Stimulated activated CD4-positive, alpha-beta T cell treated with anti-CD3 and anti-CD28 coated beads, Interleukin-4, amount 100 ng/mL, for 1 hour (primary cell): ENCODE results near the gene TKFC.

ENCODE experiments used
- DNase-seq: peaks from one replicate; pipeline ENCODE4 v3.0.0-alpha.2; 2020

The TKFC gene

GRCh38 chr11:61325649-61326414, 7.2 kb upstream of the TKFC start:
- DNase-seq: no peak

- DNase-seq: no peak
These were observed 5.4 kb upstream of the TKFC start for GRCh38 chr11:61327669-61328071.

GRCh38 chr11:61328351-61328750, 4.7 kb upstream of the TKFC start:
- no peak for DNase-seq

GRCh38 chr11:61329871-61330270, 3.2 kb upstream of the TKFC start:
- no peak for DNase-seq

GRCh38 chr11:61331651-61332050, 1.4 kb upstream of the TKFC start:
- no peak for DNase-seq

- no peak for DNase-seq
These were observed 689 bp upstream of the TKFC start for GRCh38 chr11:61332281-61332796.

DNA sequence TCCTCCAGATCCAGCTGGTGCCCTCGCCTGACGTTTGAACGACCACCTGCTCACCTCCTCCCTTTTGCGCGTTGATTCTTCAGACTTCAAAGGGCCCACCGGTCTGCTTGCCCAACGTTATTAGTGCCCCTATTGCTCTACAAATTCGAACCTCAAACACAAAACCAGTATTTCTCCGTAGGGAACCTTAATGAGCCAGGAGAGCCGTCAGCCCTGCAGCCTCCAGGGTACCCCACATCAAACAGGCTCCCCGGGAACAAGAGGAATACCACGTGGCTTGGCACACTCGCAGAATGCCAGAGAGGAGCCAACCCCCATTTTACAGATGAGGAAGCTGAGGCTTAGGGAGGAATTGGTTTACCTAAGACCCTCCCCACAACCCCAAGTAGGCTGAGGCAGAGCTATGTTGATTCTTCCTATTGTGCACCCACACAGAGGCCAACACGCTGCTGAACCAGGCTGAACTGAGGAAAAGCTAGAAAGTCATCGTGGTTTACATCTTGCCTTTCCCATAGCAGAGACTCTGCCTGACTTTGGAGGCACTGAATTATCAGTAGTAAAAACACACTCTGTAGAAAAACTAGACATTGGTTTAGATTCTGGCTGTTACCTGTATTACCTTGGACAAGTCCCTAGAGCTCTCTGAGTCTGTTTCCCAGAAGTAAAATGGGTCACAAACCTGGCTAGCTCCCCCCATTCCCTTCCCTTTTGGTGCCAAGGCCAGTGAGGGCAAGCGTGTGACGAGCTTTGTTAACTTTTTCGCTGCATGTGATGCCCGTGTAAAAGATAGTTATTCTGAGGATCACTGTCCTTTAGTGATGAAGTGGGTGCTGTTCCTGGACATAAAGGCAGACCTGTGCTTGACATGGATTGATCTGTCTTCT, 764 bp downstream of the TKFC start:
- no peak for DNase-seq

GRCh38 chr11:61334434-61335354, 1.7 kb downstream of the TKFC start:
- no peak for DNase-seq

DNA sequence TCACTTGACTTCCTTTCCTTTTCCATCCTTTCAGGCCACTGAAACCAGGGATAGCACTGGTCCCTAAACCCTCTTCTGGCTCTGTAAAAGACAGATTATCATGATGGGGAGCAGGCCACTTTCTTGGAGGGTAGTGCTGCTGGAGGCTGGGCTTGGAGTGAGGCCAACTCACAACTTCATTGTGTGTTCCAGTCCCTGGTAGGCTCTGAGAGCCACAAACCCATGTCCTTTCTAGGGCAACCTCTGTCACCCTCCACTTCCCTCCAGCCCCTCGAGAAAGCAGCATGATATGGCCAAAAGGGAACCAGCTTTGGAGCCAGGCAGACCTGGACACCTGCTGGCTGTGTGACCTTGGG, 2.3 kb downstream of the TKFC start:
- DNase-seq: no peak

DNA sequence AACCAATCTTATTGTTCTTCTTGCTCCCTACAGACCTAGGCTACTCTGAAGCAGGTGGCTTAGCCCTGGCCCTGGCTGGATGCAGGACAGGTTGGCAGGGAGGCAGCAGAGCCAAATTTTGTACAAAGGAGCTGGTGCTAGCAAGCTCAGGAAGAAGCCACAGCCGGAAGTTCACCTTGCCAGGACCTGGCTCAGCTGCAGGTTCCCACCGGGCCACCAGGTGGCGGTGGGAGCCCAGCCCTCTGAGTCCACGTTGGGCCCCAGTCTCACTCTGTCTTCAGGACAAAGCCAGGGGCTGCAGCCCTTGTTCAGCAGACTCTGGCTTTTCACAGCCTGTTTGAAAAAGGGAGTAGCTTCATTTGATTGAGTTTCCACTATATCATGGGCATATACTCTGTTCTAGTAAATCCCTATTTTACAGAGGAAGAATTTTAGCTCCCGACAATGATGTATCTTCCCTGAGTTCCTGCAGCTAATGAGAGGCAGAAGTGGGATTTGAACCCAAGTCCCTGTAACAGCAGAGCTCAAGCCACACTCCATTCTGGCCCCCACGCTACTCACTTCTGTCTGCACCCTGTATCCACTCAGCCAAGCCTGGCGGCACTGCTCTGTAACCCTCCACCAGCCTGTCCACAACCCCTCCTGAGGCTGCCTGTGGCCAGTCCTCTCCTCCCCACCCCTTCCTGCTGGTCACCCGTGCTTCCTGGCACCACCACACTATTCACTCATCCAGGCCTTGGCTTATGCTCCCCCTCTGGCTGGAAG, 3.3 kb downstream of the TKFC start:
- peak; percentile 80 for DNase-seq

DNA sequence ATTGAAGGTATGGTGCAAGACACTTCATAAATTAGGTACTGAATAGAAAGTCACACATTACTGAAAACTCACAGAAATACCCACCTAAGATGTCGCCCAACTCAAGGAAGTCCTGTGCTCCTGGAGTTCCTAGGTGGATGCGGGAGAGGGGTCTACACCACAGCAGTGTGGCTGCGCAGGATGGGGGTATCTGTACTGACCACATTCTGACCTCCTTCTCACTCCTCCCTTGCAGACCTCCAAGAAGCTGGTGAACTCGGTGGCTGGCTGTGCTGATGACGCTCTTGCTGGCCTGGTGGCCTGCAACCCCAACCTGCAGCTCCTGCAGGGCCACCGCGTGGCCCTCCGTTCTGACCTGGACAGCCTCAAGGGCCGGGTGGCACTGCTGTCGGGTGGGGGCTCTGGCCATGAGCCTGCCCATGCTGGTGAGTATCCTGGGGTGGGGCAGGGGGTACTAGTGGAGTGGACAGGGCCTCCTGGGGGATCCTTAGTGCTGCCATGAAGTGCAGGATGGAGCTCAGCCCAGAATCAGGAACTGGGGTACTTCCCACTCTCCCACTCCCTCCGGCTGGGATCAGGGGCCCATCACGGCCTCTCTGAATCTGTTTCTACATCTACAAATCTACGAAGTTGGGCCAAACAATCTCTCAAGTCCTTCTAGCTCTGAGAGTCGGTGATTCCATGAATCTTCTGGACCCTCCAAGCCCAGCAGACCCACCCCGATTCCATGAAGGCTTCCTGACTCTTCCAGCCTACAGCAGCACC, 4.9 kb downstream of the TKFC start:
- DNase-seq: no peak

DNA sequence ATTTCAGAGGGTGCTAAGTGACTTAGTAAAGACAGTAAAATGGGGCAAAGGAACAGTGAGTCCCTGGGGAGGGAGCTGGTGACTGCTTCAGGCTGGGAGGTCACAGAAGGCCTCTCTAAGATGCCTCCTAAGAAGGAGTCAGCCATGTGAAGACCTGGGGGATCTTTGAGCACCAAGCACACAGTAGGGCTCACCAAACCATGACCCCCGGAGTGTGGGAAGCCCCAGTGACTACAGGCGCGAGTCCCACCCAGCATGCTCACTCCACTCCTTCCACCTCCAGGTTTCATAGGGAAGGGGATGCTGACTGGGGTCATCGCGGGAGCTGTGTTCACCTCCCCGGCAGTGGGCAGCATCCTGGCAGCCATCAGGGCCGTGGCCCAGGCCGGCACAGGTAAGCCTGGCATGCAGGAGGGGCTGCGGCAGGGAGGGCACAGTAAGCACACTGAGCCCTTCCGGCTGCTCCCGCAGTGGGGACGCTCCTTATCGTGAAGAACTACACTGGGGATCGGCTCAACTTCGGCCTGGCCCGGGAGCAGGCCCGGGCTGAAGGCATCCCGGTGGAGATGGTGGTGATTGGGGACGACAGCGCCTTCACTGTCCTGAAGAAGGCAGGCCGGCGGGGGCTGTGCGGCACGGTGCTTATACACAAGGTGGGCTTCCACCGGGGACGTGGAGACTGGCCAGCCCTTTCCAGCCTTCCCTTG, 5.9 kb downstream of the TKFC start:
- DNase-seq: no peak

DNA sequence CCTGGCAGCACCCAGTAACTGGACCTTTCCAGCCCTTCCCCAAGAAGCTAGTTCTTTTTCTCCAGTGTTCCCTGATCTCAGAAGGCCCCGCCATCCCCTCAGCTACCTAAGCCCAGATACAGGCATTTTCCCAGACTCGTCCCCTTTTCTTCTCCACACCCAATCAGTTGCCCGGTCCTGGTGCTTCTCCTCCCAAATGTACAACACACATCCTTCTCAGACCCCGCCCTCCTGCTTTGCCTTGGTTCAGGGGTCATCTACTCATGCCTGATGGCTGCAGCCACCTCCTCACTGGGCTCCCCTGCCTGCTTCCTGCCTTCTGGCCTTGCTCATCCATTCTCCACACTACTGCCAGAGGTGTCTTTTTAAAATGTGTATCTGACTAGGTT, 6.5 kb downstream of the TKFC start:
- no peak for DNase-seq

DNA sequence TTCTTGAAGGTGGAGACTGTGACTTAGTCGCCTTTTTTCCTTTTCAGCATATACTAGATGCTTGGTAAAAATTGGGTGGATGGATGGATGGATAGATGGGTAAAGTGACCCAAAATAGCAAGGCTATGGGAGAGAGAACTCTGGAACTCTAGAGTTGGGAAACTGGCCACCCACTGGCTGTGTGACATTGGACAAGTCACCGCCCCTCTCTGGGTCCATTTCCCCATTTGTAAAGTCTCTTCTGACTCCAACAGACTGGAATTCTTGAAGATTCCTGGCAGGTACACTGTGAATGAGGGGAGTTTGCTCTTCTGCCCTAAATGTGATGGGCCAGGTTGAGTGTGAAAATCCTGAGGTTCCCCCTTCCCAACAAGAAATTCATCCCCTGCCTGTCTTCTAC, 8.0 kb downstream of the TKFC start:
- DNase-seq: no peak

- no peak for DNase-seq
These were observed 8.7 kb downstream of the TKFC start for GRCh38 chr11:61341706-61342105.

GRCh38 chr11:61342207-61342803, 9.3 kb downstream of the TKFC start:
- no peak for DNase-seq

DNA sequence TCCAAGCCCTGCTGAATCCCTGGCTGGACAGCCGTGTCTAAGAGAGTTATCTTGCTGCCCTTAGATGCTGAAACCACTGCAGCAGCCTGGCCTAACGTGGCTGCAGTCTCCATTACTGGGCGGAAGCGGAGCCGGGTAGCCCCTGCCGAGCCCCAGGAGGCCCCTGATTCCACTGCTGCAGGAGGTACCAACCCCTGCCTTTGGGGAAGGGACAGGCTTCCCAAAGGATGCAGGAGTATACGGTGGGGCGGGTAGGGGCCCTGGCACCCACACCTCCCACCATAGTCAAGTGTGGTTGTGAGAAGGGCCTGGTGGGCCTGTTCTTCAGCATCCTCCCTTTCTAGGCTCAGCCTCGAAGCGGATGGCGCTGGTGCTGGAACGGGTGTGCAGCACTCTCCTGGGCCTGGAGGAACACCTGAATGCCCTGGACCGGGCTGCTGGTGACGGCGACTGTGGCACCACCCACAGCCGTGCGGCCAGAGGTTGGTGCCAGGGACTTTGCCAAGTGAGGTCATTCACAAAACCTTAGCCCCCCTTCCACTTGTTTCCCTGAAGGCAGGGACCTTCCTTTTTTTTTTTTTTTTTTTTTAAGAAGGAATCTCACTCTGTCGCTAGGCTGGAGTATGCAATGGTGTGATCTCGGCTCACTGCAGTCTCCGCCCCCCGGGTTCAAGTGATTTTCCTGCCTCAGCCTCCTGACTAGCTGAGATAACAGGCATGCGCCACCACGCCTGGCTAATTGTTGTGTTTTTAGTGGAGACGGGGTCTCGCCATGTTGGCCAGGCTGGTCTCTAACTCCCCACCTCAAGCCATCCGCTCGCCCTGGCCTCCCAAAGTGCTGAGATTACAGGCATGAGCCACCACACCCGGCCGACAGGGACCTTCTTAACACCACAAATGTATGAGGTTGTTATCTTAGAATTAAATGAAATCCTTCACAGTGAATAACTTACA, 11.0 kb downstream of the TKFC start:
- no peak for DNase-seq

DNA sequence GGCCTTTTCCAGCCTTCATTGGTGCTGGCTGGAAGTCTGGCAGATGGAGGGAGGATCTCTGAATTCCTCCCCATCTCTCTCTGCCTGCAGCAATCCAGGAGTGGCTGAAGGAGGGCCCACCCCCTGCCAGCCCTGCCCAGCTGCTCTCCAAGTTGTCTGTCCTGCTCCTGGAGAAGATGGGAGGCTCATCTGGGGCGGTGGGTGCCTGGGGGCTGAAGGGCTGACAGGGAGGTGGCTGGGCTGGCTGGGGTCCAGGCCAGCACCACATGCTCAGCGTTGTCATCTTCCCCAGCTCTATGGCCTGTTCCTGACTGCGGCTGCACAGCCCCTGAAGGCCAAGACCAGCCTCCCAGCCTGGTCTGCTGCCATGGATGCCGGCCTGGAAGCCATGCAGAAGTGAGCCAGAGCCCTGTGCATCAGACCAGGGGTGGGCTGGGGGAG, 12.2 kb downstream of the TKFC start:
- DNase-seq: no peak
